ENCODE data around the gene PAPSS1.

DNA sequence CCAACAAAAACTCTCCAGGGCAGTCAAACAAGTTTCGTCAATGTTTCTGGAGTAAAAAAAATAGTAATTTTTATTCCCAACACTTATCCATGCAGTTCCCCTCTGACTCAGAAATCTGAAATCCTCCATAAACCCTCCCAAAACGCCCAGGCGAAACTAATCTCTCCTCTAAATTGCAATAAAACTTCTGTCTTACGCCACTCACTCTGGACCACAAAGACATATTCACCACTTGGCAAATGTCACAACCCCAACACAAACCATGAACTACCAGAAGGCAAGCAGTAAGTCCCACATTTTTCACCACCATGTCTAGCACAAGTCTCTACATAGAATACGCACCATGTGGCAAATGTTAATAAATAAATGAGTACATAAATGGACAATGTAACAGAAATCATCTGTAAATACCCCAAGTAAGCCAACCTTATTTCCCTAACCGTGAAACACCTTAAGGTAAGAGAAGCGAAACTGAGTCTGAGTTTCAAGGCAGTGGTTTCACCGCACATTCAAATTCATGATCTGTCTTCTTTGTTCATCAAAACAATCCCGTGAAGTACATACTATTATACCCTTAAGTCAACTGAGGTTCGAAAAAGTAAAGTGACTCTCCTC lies 1.6 kb downstream of the PAPSS1 start:
- TF ChIP-seq POLR2A (IDR thresholded peaks at IDR 0.05) (no peak), POLR2AphosphoS5 (IDR thresholded peaks at IDR 0.05) (no peak)
- TF ChIP-seq, protein P1, sequence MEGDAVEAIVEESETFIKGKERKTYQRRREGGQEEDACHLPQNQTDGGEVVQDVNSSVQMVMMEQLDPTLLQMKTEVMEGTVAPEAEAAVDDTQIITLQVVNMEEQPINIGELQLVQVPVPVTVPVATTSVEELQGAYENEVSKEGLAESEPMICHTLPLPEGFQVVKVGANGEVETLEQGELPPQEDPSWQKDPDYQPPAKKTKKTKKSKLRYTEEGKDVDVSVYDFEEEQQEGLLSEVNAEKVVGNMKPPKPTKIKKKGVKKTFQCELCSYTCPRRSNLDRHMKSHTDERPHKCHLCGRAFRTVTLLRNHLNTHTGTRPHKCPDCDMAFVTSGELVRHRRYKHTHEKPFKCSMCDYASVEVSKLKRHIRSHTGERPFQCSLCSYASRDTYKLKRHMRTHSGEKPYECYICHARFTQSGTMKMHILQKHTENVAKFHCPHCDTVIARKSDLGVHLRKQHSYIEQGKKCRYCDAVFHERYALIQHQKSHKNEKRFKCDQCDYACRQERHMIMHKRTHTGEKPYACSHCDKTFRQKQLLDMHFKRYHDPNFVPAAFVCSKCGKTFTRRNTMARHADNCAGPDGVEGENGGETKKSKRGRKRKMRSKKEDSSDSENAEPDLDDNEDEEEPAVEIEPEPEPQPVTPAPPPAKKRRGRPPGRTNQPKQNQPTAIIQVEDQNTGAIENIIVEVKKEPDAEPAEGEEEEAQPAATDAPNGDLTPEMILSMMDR (IDR thresholded peaks at IDR 0.05 in 8 of 11, conservative IDR thresholded peaks at IDR 0.05 in 3 of 11) = no peak
